GM12891 (cell line): Measurements from ENCODE around the gene PTPRN2.
"Not testable (repeated sequence)": the region's sequence is repeated elsewhere in the genome, so short reads cannot be mapped to it uniquely, and the experiment has no call there.

Source experiments
- DNase-seq: peaks from one replicate; pipeline ENCODE4 v3.0.0; 2011; ENCODE audit warnings: low spot score; ENCODE audit not compliant: insufficient read length
- FAIRE-seq: peaks from 2 replicates; lab custom pipeline; 2011; peaks lifted over from hg19 to GRCh38; lab: Jason Lieb, UNC
- PAX5 ChIP-seq: IDR thresholded peaks from 2 replicates; pipeline ENCODE4 v1.6.1; 2011; ENCODE audit warnings: low read length, moderate library complexity, mild to moderate bottlenecking; ENCODE audit not compliant: insufficient read depth, severe bottlenecking
- POLR2A ChIP-seq: IDR thresholded peaks from 2 replicates; pipeline ENCODE4 v1.6.1; 2011; ENCODE audit warnings: low read depth, low read length, control low read depth
- POLR2AphosphoS5 ChIP-seq: IDR thresholded peaks from 2 replicates; pipeline ENCODE4 v1.6.1; 2011; ENCODE audit warnings: low read depth, low read length, control low read depth
- POU2F2 ChIP-seq: IDR thresholded peaks from 2 replicates; pipeline ENCODE4 v1.6.1; 2011; ENCODE audit warnings: low read depth, mild to moderate bottlenecking, control low read depth, low read length, moderate library complexity
- SPI1 ChIP-seq: IDR thresholded peaks from 2 replicates; pipeline ENCODE4 v1.6.1; 2011; ENCODE audit warnings: low read depth, low read length, control low read depth
- TAF1 ChIP-seq: IDR thresholded peaks from 2 replicates; pipeline ENCODE4 v1.6.1; 2011; ENCODE audit warnings: low read depth, low read length, control low read depth

Gene PTPRN2

GRCh38 chr7:158527915-158528502 is 59.6 kb downstream of the PTPRN2 start:
- FAIRE-seq (no peak), DNase-seq (no peak)
- TF ChIP-seq POLR2AphosphoS5 = no peak

- DNase-seq (no peak), FAIRE-seq (no peak)
- TF ChIP-seq SPI1 = no peak
Observed at GRCh38 chr7:158527495-158527894, 60.1 kb downstream of the PTPRN2 start.

DNA sequence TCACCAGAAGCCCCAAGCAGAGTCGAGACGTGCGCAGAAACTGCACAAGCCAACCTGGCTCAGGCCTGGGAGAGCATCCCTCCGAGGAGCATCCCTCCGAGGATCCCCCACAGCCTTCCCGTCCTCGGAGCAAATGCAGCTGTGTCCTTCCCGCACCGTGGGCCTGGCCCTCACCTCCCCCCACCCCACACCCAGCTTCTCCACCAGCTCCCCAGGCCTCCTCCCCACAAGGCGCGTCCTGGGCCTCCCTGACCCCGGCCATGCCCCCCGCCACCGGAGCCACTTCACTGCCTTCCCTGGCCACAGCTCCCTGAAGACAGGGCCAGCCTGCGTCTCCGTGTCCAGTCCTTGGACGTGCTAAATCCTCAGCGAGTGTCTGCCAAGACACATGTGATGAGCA is 60.6 kb downstream of the PTPRN2 start:
- no peak for TF ChIP-seq POU2F2
- TF ChIP-seq SPI1 = no peak
- TF ChIP-seq POLR2A = no peak
- no peak for TF ChIP-seq PAX5
- no peak for TF ChIP-seq TAF1
- TF ChIP-seq POLR2AphosphoS5 = no peak
- FAIRE-seq (no peak), DNase-seq (no peak)

DNA sequence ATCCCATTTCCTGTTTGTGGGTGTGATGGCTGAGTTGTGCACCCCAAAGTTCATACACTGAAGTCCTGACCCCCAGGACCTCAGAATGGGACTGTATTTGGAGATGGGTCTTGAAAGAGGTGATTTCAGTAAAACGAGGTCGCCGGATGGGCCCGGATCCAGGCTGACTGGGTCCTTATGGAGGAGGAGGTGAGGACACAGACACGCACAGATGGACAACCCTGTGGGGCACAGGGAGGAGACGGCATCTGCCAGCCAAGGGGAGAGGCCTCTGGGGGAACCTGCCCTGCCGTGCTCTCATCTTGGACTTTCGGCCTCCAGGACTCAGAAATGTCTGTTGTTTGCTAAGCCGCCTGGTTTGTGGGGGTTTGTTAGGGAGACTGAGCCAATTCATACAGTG is 61.1 kb downstream of the PTPRN2 start:
- FAIRE-seq (no peak), DNase-seq (no peak)
- TF ChIP-seq POU2F2 = no peak
- TF ChIP-seq POLR2A = no peak
- TF ChIP-seq POLR2AphosphoS5 = no peak
- no peak for TF ChIP-seq PAX5
- no peak for TF ChIP-seq TAF1
- no peak for TF ChIP-seq SPI1

- no peak for DNase-seq
- TF ChIP-seq POU2F2 (no peak), POLR2AphosphoS5 (no peak), POLR2A (no peak), SPI1 (no peak), TAF1 (no peak), PAX5 (no peak)
- no peak for FAIRE-seq
Observed at GRCh38 chr7:158525648-158526484, 61.8 kb downstream of the PTPRN2 start.

DNA sequence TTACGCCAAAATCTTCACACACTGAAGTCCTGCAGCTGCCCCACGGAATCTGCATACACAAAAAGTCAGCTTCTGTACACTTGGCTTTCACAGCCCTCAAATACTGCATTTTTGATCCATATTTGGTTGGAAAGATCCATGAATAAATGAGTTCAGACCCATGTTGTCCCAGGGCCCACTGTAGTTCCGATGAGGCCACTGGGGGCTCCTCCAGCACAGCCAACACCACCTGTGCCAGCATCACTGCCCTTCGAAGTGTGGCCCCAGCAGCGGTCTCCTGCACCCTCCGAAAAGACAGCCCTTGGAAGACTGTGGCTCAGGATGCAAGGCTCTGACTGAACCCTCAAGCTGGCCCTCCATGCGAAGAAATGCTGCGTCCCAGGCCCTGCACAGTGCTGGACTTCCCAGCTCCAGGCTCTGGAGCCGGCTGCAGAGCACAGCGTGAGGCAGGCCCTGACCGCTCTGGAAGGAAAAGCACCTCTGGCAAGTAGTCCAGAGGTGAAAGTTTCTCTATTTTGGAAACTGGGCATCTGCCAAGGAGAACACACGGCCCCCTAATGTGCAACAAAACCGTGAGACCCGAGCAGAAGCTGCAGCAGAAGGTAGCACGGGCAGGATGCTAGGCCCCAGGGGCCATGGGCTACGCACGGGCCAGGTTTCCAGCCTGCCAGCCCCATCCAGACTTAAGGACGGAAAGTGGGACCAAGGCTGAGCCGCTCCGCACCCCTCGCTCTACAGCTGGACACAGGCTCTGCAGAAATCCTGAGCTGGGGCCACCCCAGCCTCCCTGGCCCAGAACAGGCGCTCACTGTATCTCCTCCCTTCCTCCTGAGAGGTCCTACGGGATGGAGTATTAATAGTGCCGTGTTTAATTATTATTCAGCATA is 62.6 kb downstream of the PTPRN2 start:
- TF ChIP-seq PAX5 (no peak), POU2F2 (no peak), POLR2A (no peak), POLR2AphosphoS5 (no peak), TAF1 (no peak)
- no peak for FAIRE-seq
- no peak for DNase-seq

- DNase-seq, FAIRE-seq: not testable (repeated sequence)
Observed at GRCh38 chr7:158524286-158524685, 63.3 kb downstream of the PTPRN2 start.

DNA sequence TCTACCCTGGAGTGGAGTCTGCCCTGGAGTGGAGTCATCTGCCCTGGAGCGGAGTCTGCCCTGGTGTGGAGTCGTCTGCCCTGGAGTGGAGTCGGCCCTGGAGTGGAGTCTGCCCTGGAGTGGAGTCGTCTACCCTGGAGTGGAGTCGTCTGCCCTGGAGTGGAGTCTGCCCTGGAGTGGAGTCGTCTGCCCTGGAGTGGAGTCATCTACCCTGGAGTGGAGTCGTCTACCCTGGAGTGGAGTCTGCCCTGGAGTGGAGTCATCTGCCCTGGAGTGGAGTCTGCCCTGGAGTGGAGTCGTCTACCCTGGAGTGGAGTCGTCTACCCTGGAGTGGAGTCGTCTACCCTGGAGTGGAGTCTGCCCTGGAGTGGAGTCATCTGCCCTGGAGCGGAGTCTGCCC is 63.7 kb downstream of the PTPRN2 start:
- FAIRE-seq = not testable (repeated sequence)

GRCh38 chr7:158523165-158523856 is 64.3 kb downstream of the PTPRN2 start:
- FAIRE-seq, DNase-seq: not testable (repeated sequence)

More for the DNA sequence above, 63.7 kb downstream of the PTPRN2 start:
- DNase-seq = not testable (repeated sequence)

DNA sequence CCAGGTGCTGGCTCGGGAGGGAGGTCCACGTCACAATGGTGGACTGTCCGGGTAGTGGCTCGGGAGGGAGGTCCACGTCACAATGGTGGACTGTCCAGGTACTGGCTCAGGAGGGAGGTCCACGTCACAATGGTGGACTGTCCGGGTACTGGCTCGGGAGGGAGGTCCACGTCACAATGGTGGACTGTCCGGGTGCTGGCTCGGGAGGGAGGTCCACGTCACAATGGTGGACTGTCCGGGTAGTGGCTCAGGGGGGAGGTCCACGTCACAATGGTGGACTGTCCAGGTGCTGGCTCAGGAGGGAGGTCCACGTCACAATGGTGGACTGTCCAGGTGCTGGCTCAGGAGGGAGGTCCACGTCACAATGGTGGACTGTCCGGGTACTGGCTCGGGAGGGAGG is 65.8 kb downstream of the PTPRN2 start:
- not testable (repeated sequence) for DNase-seq
- peak; percentile 51 for FAIRE-seq

DNA sequence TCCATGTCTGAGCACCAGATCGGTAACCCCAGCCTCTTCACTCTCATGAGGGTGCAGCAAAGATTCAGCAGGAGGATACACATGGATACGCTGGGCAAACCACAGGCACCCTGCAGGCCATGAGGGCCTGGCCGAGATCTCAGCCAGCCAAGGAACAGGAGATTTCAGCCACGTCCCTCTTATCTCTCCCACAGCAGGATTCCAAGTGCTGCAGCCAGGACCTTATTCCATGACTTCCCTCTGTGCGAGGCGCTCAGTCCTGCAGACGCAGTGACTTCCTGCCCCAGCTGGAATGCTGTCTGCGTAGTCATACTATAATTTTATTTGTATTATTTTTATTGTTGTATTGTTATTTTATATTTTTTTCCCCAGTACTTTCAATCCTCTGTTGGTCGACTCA is 66.8 kb downstream of the PTPRN2 start:
- TF ChIP-seq POLR2A (no peak), TAF1 (no peak), POLR2AphosphoS5 (no peak), POU2F2 (no peak), SPI1 (no peak), PAX5 (no peak)
- DNase-seq (no peak), FAIRE-seq (no peak)
